HL-60 (cell line): Measurements from ENCODE around the gene DYNLT5.

ENCODE experiments used
- DNase-seq, 2 experiments: peaks; one replicate each; pipeline ENCODE4 v3.0.0-alpha.2; 2010 to 2020; ENCODE audit warnings: low read depth in 1 of 2, low spot score in 1 of 2
- H3K27ac ChIP-seq: fragments of 250-450 bp; sonication (Bioruptor Pico); replicated peaks from 2 replicates; pipeline ENCODE4 v1.5.1; 2020; ENCODE audit warnings: mild to moderate bottlenecking, moderate library complexity
- H3K27me3 ChIP-seq: fragments of 250-450 bp; sonication (Bioruptor Pico); 2 replicates; pipeline ENCODE4 v1.5.1; 2021; ENCODE audit warnings: mild to moderate bottlenecking, moderate library complexity; ENCODE audit not compliant: insufficient read depth, poor library complexity, severe bottlenecking
- H3K4me3 ChIP-seq: replicated peaks from 2 replicates; pipeline ENCODE4 v1.5.1; 2011; ENCODE audit warnings: mild to moderate bottlenecking, control low read depth, low read length; ENCODE audit not compliant: insufficient read depth
- GABPA ChIP-seq: IDR thresholded peaks from 2 replicates; pipeline ENCODE4 v1.6.1; 2012; ENCODE audit warnings: low read depth
- POLR2AphosphoS5 ChIP-seq: IDR thresholded peaks from 2 replicates; pipeline ENCODE4 v1.6.1; 2012; ENCODE audit warnings: low read depth
- SPI1 ChIP-seq: IDR thresholded peaks from 2 replicates; pipeline ENCODE4 v1.6.1; 2012; ENCODE audit warnings: low read depth, mild to moderate bottlenecking, borderline replicate concordance
- TF ChIP-seq, protein P1 (sequence below): IDR thresholded peaks from one replicate; pipeline ENCODE4 v1.5.1; 2011; ENCODE audit warnings: low read length, control low read depth, inconsistent platforms; ENCODE audit not compliant: insufficient read depth
- TF ChIP-seq, protein P2 (sequence below): IDR thresholded peaks from 2 replicates; pipeline ENCODE4 v1.6.1; 2012; ENCODE audit warnings: low read depth; ENCODE audit not compliant: insufficient replicate concordance

Gene DYNLT5

DNA sequence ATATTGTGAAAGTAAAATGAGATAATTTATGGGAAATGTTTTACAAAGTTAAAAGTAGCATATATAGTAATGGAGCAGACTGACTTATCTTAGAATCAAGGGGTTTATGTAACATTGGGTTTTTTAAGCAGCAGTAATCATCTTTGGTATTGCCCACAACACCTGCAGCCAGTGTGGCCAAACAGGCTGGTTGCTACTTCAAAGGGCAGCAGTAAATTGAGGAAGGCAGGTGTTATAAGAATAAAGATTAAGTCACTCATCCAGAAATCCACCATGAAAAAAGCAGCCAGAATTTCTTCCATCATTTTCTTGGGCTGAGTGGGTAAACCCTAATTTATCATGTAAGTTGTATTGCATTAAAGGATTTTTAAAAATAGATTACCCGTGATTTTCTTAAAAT, 16.7 kb downstream of the DYNLT5 start:
- H3K4me3 ChIP-seq: no peak overlapping the region
- no peak for DNase-seq
- TF ChIP-seq POLR2AphosphoS5 (no peak), SPI1 (no peak), GABPA (no peak)
- TF ChIP-seq, protein P1, sequence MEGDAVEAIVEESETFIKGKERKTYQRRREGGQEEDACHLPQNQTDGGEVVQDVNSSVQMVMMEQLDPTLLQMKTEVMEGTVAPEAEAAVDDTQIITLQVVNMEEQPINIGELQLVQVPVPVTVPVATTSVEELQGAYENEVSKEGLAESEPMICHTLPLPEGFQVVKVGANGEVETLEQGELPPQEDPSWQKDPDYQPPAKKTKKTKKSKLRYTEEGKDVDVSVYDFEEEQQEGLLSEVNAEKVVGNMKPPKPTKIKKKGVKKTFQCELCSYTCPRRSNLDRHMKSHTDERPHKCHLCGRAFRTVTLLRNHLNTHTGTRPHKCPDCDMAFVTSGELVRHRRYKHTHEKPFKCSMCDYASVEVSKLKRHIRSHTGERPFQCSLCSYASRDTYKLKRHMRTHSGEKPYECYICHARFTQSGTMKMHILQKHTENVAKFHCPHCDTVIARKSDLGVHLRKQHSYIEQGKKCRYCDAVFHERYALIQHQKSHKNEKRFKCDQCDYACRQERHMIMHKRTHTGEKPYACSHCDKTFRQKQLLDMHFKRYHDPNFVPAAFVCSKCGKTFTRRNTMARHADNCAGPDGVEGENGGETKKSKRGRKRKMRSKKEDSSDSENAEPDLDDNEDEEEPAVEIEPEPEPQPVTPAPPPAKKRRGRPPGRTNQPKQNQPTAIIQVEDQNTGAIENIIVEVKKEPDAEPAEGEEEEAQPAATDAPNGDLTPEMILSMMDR: no peak
- TF ChIP-seq, protein P2, sequence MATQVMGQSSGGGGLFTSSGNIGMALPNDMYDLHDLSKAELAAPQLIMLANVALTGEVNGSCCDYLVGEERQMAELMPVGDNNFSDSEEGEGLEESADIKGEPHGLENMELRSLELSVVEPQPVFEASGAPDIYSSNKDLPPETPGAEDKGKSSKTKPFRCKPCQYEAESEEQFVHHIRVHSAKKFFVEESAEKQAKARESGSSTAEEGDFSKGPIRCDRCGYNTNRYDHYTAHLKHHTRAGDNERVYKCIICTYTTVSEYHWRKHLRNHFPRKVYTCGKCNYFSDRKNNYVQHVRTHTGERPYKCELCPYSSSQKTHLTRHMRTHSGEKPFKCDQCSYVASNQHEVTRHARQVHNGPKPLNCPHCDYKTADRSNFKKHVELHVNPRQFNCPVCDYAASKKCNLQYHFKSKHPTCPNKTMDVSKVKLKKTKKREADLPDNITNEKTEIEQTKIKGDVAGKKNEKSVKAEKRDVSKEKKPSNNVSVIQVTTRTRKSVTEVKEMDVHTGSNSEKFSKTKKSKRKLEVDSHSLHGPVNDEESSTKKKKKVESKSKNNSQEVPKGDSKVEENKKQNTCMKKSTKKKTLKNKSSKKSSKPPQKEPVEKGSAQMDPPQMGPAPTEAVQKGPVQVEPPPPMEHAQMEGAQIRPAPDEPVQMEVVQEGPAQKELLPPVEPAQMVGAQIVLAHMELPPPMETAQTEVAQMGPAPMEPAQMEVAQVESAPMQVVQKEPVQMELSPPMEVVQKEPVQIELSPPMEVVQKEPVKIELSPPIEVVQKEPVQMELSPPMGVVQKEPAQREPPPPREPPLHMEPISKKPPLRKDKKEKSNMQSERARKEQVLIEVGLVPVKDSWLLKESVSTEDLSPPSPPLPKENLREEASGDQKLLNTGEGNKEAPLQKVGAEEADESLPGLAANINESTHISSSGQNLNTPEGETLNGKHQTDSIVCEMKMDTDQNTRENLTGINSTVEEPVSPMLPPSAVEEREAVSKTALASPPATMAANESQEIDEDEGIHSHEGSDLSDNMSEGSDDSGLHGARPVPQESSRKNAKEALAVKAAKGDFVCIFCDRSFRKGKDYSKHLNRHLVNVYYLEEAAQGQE: no peak
- H3K27me3 ChIP-seq: no peaks in the 10 kb centered on the region
- no peak overlapping the region for H3K27ac ChIP-seq

DNA sequence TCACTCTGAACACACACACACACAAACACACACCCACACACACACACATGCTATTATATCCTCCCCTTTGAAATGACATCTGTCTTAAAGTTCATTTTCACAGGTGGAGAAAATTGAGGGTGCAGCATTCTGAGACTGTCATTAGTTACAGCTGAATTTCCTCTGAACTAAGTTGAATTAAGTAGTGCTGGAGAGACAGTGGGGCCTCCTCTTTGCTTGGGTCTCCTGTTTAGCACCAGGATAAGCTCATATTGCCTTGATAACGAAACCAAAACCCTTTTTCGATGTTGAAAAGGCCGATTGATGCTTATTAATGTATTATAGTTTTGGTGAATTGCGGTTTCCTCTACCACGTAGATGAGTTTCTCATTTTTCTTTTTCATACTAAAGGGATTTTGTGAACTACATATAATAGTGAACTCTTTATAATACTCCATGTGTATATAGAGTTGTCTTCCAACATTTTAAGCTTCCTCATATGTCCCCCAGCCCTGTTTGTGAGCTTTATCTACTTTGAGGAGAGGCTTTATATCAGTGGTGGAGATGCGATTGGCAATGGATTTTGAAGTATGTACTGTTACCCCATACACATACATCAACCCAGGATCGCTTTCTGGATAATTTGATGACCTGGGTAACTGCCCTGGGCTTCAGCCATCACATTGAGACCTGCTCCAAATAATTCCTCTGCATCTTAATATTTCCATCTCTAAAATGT, 17.4 kb downstream of the DYNLT5 start:
- Histone ChIP-seq H3K4me3 (no peak overlapping the region), H3K27ac (no peak overlapping the region), H3K27me3 (no peaks in the 10 kb centered on the region)
- TF ChIP-seq POLR2AphosphoS5: no peak
- no peak for TF ChIP-seq GABPA
- TF ChIP-seq SPI1: no peak
- TF ChIP-seq, protein P2: no peak
- TF ChIP-seq, protein P1: no peak
- DNase-seq: no peak

DNA sequence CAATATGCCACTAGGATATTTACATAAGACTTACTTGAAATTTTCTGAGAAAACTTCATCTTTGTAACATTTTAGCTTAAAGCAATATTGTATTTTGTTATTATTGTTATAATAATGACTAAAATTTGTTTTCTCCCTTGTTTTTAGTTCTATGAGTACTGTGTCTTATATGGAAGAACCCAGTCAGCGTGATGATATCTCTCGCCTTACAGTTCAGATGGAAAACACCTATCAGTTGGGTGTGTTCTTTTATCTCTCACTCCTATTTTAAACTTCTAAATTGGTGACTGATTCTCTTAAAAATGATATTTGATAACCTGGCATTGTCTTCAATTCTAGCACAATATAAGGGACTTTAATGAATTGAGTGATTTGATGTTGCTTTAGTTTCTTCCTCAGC, 18.0 kb downstream of the DYNLT5 start:
- TF ChIP-seq GABPA (no peak), POLR2AphosphoS5 (no peak), SPI1 (no peak)
- TF ChIP-seq, protein P2: no peak
- TF ChIP-seq, protein P1: no peak

More for the DNA sequence above, 18.0 kb downstream of the DYNLT5 start:
- H3K27me3 ChIP-seq: no peaks in the 10 kb centered on the region
- DNase-seq: no peak
- no peak overlapping the region for H3K4me3 ChIP-seq
- no peak overlapping the region for H3K27ac ChIP-seq
